ENCODE measurements around the gene SLC2A13.

The SLC2A13 gene

GRCh38 chr12:40105515-40106201 is at the start of gene SLC2A13:
TSS of gene SLC2A13 (minus strand) at chr12:40106081. CDS start at chr12:40105808, 273 bp downstream.
- DNase-seq (ENCODE audit: low read depth in 2 of 2, low spot score in 1 of 2) = peak; percentile 47 to 52

- no peak for DNase-seq (ENCODE audit: low read depth in 2 of 2, low spot score in 1 of 2)
Observed at GRCh38 chr12:40154381-40154780, 48.5 kb upstream of the SLC2A13 start.

GRCh38 chr12:40153432-40153831 is 47.6 kb upstream of the SLC2A13 start:
- DNase-seq (ENCODE audit: low read depth in 2 of 2, low spot score in 1 of 2) = no peak

- peak in 1 of 2 donors; percentile 9 for DNase-seq (ENCODE audit: low read depth in 2 of 2, low spot score in 1 of 2)
Observed at GRCh38 chr12:40152783-40153383, 47.0 kb upstream of the SLC2A13 start.

GRCh38 chr12:40149673-40150260 is 43.9 kb upstream of the SLC2A13 start:
- DNase-seq (ENCODE audit: low read depth in 2 of 2, low spot score in 1 of 2) = no peak

- DNase-seq (ENCODE audit: low read depth in 2 of 2, low spot score in 1 of 2) = no peak
Observed at GRCh38 chr12:40146800-40147797, 41.2 kb upstream of the SLC2A13 start.

- DNase-seq (ENCODE audit: low read depth in 2 of 2, low spot score in 1 of 2) = no peak
Observed at GRCh38 chr12:40145896-40146295, 40.0 kb upstream of the SLC2A13 start.

GRCh38 chr12:40144023-40144422 is 38.1 kb upstream of the SLC2A13 start:
- no peak for DNase-seq (ENCODE audit: low read depth in 2 of 2, low spot score in 1 of 2)

- no peak for DNase-seq (ENCODE audit: low read depth in 2 of 2, low spot score in 1 of 2)
Observed at GRCh38 chr12:40142001-40142744, 36.3 kb upstream of the SLC2A13 start.

- DNase-seq (ENCODE audit: low read depth in 2 of 2, low spot score in 1 of 2) = no peak
Observed at GRCh38 chr12:40138526-40138925, 32.6 kb upstream of the SLC2A13 start.

- DNase-seq (ENCODE audit: low read depth in 2 of 2, low spot score in 1 of 2) = no peak
Observed at GRCh38 chr12:40137252-40137651, 31.4 kb upstream of the SLC2A13 start.

GRCh38 chr12:40127408-40127807 is 21.5 kb upstream of the SLC2A13 start:
- no peak for DNase-seq (ENCODE audit: low read depth in 2 of 2, low spot score in 1 of 2)

GRCh38 chr12:40123496-40123895 is 17.6 kb upstream of the SLC2A13 start:
- no peak for DNase-seq (ENCODE audit: low read depth in 2 of 2, low spot score in 1 of 2)

GRCh38 chr12:40122842-40123241 is 17.0 kb upstream of the SLC2A13 start:
- DNase-seq (ENCODE audit: low read depth in 2 of 2, low spot score in 1 of 2) = no peak

GRCh38 chr12:40117818-40118217 is 11.9 kb upstream of the SLC2A13 start:
- DNase-seq (ENCODE audit: low read depth in 2 of 2, low spot score in 1 of 2) = no peak

GRCh38 chr12:40110586-40110985 is 4.7 kb upstream of the SLC2A13 start:
- DNase-seq (ENCODE audit: low read depth in 2 of 2, low spot score in 1 of 2) = no peak

GRCh38 chr12:40107803-40108620 is 2.1 kb upstream of the SLC2A13 start:
- DNase-seq (ENCODE audit: low read depth in 2 of 2, low spot score in 1 of 2) = no peak

- peak; percentile 85 to 93 for DNase-seq (ENCODE audit: low read depth in 2 of 2, low spot score in 1 of 2)
Observed at GRCh38 chr12:40107098-40107802, 1.4 kb upstream of the SLC2A13 start.

GRCh38 chr12:40106655-40107054 is 774 bp upstream of the SLC2A13 start:
- DNase-seq (ENCODE audit: low read depth in 2 of 2, low spot score in 1 of 2) = no peak
